ENCODE measurements around the gene GPANK1. TPM values are rescaled to one million over a fixed set of nuclear protein-coding genes. Genes with fewer than 3 reads are reported as not detected.
A peak's percentile ranks its signal among the peaks of the same experiment; 100 is the strongest.

Gene GPANK1
- total and polyA plus RNA-seq, 2 of the 13 experiments (the other 11 are each of a cell fraction or from before 2014, with no cell fraction given), result 15.4 to 22.8 TPM

- TF ChIP-seq FOXP4 (CRISPR knock-in tag; IDR thresholded peaks at IDR 0.05) (no peak), ZNF615 (CRISPR knock-in tag; IDR thresholded peaks at IDR 0.05; ENCODE audit: borderline replicate concordance) (no peak; the same call in 1 of the 2 replicates), MNT (IDR thresholded peaks at IDR 0.05) (no peak), HNRNPL (IDR thresholded peaks at IDR 0.05; ENCODE audit: low read depth, low read length) (no peak), MEF2D (CRISPR knock-in tag; IDR thresholded peaks at IDR 0.05) (no peak), ZFP90 (CRISPR knock-in tag; IDR thresholded peaks at IDR 0.05; ENCODE audit: borderline replicate concordance) (peak; percentile 47; the same call in 1 of the 2 replicates), ZNF747 (CRISPR knock-in tag; IDR thresholded peaks at IDR 0.05; ENCODE audit: borderline replicate concordance) (peak; percentile 5; the same call in 1 of the 2 replicates), ZHX2 (IDR thresholded peaks at IDR 0.05; ENCODE audit: low read depth) (no peak), ZHX2 (CRISPR knock-in tag; IDR thresholded peaks at IDR 0.05; ENCODE audit: borderline replicate concordance) (no peak; the same call in 1 of the 2 replicates), SATB2 (CRISPR knock-in tag; IDR thresholded peaks at IDR 0.05) (peak; percentile 30; the same call in 1 of the 2 replicates), ZNF496 (CRISPR knock-in tag; IDR thresholded peaks at IDR 0.05; ENCODE audit: insufficient replicate concordance) (no peak)
- TF ChIP-seq, protein P1, sequence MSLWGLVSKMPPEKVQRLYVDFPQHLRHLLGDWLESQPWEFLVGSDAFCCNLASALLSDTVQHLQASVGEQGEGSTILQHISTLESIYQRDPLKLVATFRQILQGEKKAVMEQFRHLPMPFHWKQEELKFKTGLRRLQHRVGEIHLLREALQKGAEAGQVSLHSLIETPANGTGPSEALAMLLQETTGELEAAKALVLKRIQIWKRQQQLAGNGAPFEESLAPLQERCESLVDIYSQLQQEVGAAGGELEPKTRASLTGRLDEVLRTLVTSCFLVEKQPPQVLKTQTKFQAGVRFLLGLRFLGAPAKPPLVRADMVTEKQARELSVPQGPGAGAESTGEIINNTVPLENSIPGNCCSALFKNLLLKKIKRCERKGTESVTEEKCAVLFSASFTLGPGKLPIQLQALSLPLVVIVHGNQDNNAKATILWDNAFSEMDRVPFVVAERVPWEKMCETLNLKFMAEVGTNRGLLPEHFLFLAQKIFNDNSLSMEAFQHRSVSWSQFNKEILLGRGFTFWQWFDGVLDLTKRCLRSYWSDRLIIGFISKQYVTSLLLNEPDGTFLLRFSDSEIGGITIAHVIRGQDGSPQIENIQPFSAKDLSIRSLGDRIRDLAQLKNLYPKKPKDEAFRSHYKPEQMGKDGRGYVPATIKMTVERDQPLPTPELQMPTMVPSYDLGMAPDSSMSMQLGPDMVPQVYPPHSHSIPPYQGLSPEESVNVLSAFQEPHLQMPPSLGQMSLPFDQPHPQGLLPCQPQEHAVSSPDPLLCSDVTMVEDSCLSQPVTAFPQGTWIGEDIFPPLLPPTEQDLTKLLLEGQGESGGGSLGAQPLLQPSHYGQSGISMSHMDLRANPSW (CRISPR knock-in tag; IDR thresholded peaks at IDR 0.05; ENCODE audit: borderline replicate concordance), result no peak
- TF ChIP-seq, protein P2, sequence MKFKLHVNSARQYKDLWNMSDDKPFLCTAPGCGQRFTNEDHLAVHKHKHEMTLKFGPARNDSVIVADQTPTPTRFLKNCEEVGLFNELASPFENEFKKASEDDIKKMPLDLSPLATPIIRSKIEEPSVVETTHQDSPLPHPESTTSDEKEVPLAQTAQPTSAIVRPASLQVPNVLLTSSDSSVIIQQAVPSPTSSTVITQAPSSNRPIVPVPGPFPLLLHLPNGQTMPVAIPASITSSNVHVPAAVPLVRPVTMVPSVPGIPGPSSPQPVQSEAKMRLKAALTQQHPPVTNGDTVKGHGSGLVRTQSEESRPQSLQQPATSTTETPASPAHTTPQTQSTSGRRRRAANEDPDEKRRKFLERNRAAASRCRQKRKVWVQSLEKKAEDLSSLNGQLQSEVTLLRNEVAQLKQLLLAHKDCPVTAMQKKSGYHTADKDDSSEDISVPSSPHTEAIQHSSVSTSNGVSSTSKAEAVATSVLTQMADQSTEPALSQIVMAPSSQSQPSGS (CRISPR knock-in tag; IDR thresholded peaks at IDR 0.05), result 0 out of 2 replicates have a peak, but pooled peaks have one; percentile 7
Observed at GRCh38 chr6:31621320-31621939, 43.4 kb downstream of the GPANK1 start (continued).

Measured in HepG2 (cell line).